Rectal smooth muscle tissue (tissue), 1 donor: ENCODE measurements around the gene MED26.

Source experiments
- H3K27ac ChIP-seq: one replicate; pipeline ENCODE4 v1.7.0; 2013; ENCODE audit warnings: low read depth, low read length, inconsistent platforms
- H3K27me3 ChIP-seq: one replicate; pipeline ENCODE4 v1.7.0; 2013; ENCODE audit warnings: low read length; ENCODE audit not compliant: control insufficient read depth, insufficient read depth
- H3K36me3 ChIP-seq: one replicate; pipeline ENCODE4 v1.7.0; 2013; ENCODE audit warnings: low read length; ENCODE audit not compliant: control insufficient read depth, insufficient read depth
- H3K4me1 ChIP-seq: one replicate; pipeline ENCODE4 v1.7.0; 2013; ENCODE audit warnings: low read length; ENCODE audit not compliant: control insufficient read depth, insufficient read depth
- H3K4me3 ChIP-seq: one replicate; pipeline ENCODE4 v1.7.0; 2013; ENCODE audit warnings: low read length
- H3K9ac ChIP-seq: one replicate; pipeline ENCODE4 v1.7.0; 2013; ENCODE audit warnings: low read length

The MED26 gene

DNA sequence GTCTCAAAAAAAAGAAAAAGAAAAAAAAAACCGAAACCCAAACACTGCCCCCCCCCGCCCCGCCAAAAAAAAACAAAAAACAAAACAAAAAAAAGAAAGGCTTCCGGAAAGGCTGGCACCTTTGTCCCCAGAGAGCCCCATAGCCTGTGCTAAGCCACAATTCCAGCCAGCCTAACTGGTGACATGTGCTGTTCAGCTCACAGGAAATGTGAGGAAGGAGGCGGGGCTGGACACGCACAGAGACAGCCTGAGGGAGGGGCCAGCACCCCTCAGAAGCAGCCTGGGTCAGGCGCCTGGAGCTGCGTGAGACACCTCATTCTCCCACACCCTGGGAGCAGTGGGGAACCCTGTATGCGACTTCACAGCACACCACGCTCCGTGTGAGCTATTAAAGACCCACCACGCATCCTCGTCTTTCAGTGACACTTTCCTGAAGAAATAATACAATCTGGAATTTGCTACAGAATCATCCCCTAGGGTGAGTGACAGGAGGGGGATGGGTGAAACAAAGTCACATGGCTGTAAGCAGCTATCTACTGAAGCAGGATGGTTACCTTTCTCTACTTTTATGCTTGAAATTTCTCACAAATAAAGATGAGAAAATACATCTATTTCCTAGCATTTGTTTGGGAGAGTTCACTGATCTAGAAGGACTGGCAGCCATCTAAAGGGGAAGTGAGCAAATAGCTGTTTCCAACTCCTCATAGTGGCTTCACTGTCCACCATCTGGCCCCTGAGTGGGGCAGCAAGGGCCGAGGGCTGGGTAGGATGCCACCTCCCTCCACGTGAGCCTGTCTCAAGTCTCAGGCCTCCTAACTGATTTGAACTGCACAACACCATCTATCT is 43.5 kb downstream of the MED26 start:
- peak overlapping the region; percentile 52 for H3K9ac ChIP-seq
- peaks cover 31% of the 10 kb centered on the region for H3K4me1 ChIP-seq
- peak overlapping the region; percentile 56 for H3K4me3 ChIP-seq

DNA sequence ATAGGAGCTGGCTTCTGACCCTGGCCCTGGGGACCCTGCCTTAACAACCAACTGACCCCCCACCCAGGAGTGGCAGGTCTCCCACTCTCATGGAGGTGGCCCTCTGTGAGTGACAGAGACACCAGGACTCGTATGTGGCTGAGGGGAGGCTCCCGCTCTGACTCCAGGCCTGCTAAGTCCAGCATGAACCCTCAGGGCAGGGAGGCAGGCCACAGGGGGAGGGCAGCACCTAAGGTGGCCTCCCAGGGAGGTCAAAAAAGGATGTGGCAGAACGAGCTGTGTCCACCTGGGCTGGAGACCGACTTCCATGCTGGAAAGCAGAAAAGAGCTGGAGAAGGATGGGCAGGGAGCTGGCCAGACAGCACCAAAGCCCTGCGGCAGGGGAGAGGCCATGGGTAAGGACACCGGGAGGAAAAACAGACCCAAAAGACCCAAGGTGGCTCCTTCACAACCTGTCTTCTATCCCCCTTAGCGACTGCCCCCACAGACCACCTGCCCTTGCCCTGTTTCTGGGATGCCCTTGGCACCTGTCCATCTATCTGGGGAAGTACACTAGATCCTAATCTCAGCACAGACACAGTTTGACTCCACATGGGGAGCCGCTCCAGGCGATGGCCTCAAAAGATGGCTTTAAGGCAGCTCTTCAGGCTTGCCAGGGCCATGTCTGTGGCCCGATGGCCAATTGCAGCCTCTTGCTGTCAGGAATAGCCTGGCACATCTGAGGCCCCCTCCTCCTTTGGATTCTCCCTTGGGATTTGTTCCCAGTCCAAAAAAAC is 45.3 kb downstream of the MED26 start:
- H3K9ac ChIP-seq = no peak overlapping the region
- H3K4me1 ChIP-seq = peaks cover 17% of the 10 kb centered on the region
- H3K36me3 ChIP-seq = peaks cover 5% of the 10 kb centered on the region

More for the DNA sequence above, 43.5 kb downstream of the MED26 start:
- H3K27ac ChIP-seq = peak overlapping the region; percentile 47
- no peaks in the 10 kb centered on the region for H3K27me3 ChIP-seq
- H3K36me3 ChIP-seq = no peaks in the 10 kb centered on the region

DNA sequence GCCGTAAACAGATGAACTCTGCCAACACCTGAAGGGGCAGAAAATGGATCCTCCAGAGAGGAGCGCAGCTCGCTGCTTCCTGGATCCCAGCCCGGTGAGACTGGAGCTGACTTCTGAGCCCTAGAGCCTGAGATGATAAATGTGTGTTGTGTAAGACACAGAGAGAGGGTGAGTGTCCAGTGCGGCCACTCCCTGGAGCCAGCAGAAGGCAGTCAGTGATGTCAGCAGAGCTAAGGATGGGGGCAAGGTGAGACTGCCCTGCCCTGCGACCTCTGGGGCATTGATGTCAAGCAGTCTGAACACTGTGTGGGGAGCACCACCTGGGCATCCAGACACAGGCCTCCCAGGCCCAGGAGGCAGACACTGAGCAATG is 46.0 kb downstream of the MED26 start:
- Histone ChIP-seq H3K27ac (no peak overlapping the region), H3K36me3 (peaks cover 8% of the 10 kb centered on the region), H3K9ac (no peak overlapping the region), H3K4me3 (no peak overlapping the region), H3K4me1 (peaks cover 10% of the 10 kb centered on the region), H3K27me3 (no peaks in the 10 kb centered on the region)

More for the DNA sequence above, 45.3 kb downstream of the MED26 start:
- H3K4me3 ChIP-seq = no peak overlapping the region
- H3K27me3 ChIP-seq = no peaks in the 10 kb centered on the region
- H3K27ac ChIP-seq = no peak overlapping the region

DNA sequence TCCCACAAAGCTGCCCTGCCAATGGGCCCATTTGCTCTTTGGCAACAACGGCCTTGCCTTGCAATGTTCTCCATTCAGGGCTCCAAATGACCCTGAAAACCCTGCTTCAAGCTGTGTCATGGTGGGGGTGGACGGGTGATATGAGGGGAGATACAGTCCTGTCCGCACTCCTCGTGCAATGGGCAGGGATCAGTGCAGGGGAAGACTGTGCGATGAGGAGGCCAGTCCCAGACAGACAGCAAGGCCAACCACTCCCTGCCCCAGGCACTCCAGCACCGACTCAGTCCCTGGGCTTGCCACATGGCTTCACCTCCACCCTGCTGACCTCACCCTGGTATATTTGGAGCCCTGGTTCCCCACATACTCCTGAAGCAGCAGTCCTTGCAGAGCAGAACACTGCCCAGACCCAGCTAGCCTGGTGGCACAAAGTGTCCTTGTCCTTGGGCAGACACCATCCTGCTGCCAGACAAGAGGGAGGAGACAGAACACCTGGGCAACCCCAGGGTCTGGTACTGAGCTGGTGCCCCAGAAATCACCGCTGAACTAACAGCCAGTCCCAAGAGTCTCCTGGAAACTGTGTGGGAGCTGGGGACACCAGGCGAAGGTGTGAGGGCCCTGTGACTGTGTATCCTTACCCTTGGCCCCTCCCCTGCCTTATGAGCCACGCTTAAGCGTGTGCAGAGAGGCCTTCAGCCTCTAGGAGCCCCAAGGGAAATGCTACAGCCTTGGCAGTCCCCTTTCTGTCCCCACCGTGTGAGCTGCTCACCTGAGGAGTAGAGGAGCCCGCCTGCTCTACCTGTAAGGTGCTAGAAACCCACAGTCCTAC is 46.6 kb downstream of the MED26 start:
- Histone ChIP-seq H3K4me1 (peaks cover 9% of the 10 kb centered on the region), H3K36me3 (peaks cover 11% of the 10 kb centered on the region), H3K9ac (no peak overlapping the region), H3K4me3 (no peak overlapping the region), H3K27me3 (no peaks in the 10 kb centered on the region), H3K27ac (no peak overlapping the region)

DNA sequence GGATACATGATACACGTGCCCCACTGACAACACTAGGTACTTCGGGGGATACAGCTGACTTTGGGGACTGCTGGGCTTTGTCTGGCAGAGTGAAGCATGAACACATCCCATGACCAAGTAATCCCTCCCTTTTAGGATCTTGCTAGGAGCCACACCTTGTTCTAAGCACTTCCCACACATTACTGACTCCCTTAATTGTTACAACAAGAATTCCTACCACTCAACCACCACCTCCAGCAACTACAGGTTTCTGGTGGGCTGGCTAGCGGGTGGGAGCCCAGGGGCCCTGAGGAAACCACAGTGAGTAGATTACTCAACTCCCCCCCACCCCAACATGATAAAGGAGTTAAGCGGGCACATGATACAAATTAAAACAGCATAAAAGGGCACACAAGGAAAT is 48.6 kb downstream of the MED26 start:
- no peaks in the 10 kb centered on the region for H3K27me3 ChIP-seq
- H3K27ac ChIP-seq = no peak overlapping the region
- no peak overlapping the region for H3K4me3 ChIP-seq
- peaks cover 6% of the 10 kb centered on the region for H3K4me1 ChIP-seq
- H3K36me3 ChIP-seq = peaks cover 21% of the 10 kb centered on the region
- no peak overlapping the region for H3K9ac ChIP-seq

DNA sequence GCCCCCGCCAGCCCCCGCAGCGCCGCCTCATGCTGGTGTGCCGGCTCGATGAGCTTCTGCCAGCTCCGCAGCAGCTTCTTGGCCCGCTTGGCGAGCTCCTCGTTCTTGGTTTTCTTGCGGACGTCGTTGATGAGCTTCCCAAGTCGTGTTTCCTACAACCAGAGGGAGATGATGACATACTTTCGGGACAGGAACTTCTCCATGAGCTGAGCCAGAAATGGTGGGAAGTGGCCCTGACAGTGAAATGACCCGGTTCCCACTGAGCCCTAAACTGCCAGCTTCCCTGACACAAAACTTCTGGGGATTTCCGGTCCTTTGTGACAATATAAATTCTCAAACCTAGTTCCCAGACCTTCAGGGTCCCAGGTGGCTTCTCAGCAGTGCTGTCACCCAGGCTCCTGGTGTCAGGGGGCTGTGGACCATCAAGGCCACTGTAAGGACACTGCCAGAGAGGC is 50.4 kb downstream of the MED26 start:
- peaks cover 21% of the 10 kb centered on the region for H3K36me3 ChIP-seq
- H3K9ac ChIP-seq = no peak overlapping the region
- no peak overlapping the region for H3K27ac ChIP-seq
- peaks cover 9% of the 10 kb centered on the region for H3K4me1 ChIP-seq
- H3K4me3 ChIP-seq = no peak overlapping the region
- H3K27me3 ChIP-seq = no peaks in the 10 kb centered on the region

DNA sequence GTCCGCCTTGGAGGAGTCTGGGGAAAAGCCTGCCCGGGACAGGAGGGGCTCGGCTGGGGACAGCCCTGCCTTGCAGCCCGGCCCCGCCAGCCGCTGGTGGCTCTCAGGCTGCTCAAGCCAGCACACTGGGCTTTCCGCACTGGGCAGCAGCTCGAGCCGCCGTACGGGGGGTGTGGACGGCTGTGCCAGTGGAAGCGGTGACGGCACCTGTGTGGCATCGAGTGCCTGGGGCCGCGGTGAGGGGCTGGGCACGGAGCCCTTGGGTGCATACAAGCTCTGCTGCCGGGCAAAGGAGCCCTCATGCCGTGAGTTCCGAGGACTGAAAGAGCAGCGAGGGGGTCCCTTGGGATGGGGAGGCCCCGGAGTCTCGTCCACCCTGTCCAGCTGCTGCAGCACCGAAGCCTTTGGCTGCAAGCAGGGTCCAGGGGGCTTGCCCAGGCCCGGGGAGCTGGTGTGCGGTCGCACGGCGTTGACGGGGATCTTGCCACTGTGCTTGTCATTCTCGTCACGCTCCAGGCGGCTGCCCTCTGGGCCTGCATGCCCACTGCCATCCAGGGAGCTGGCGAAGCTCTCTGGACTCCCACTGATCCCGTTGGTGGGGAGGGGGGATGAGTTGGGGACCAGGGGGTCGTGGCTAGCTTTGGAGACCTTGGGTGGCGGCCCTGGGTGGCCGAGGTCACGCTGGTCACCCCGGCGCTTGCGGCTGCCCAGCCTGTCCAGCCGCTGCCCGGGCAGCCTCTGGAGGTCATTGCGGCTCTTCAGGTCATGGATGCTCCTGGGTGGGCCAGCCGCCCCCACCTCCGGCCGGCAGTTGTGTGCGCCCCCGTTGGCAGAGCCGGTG is 51.1 kb downstream of the MED26 start:
- no peaks in the 10 kb centered on the region for H3K27me3 ChIP-seq
- H3K27ac ChIP-seq = no peak overlapping the region
- no peak overlapping the region for H3K9ac ChIP-seq
- H3K4me1 ChIP-seq = peaks cover 9% of the 10 kb centered on the region
- H3K36me3 ChIP-seq = peaks cover 21% of the 10 kb centered on the region
- no peak overlapping the region for H3K4me3 ChIP-seq

DNA sequence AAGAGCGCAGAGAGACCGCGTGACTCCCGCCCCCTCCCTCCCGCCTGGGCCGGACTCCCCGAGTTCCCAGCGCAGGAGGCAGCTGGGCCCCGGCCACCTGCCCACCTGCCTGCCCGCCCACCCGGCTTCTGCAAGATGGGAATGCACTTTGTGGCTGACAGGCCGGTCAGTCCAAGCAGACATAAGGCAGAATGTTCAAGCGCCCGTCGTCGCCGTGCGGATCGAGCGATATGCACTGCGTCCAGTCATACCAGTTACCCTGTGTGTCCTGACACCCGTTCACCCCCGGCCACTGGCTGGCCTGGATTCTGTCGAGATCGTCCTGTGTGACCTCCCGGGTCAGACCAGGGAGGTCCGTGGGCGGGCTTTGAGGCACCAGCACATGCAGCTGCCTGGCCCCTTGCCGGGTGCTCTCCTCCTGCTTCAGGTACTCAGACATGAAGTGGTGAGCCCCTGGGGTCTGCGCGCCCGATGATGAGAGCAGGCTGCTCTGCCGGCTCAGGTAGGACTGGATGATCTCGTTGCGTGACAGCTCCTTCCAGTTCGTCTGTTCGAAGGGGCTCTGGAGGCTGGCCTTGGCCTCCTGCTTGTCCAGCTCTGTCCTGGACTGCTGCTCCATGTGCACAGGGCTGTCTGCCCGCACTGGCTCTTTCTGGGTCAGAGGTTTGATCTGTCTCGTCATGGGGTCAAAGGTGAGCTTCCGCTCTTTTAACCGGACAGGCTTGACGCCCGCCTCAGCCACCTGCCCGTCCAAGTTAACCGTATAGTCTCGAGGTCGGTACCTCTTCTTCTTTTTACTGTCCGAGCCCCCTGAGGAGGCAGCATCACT is 51.9 kb downstream of the MED26 start:
- Histone ChIP-seq H3K36me3 (peaks cover 21% of the 10 kb centered on the region), H3K4me1 (peaks cover 14% of the 10 kb centered on the region), H3K27me3 (no peaks in the 10 kb centered on the region), H3K27ac (no peak overlapping the region), H3K9ac (no peak overlapping the region), H3K4me3 (no peak overlapping the region)

DNA sequence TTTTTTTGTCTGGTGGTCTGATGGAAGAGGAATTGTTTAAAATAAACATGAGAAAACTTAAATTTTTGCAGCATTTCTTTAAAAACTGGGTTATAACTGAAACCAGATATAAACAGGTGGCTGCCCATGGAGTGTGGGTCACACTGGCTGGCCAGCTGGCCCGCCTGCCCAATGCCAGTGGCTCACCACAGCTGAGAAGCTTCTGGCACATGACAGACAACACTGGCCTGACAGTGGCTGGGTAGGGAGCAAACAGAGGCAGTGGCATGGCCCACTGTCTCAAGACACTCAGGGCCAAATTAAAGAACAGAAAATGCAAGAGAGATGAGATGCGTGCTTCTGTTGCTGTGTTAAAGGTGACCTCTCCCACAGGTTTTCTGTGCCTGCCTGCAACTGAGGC is 52.7 kb downstream of the MED26 start:
- no peak overlapping the region for H3K9ac ChIP-seq
- H3K27me3 ChIP-seq = no peaks in the 10 kb centered on the region
- H3K4me3 ChIP-seq = no peak overlapping the region
- peaks cover 21% of the 10 kb centered on the region for H3K36me3 ChIP-seq
- no peak overlapping the region for H3K27ac ChIP-seq
- H3K4me1 ChIP-seq = peaks cover 15% of the 10 kb centered on the region

DNA sequence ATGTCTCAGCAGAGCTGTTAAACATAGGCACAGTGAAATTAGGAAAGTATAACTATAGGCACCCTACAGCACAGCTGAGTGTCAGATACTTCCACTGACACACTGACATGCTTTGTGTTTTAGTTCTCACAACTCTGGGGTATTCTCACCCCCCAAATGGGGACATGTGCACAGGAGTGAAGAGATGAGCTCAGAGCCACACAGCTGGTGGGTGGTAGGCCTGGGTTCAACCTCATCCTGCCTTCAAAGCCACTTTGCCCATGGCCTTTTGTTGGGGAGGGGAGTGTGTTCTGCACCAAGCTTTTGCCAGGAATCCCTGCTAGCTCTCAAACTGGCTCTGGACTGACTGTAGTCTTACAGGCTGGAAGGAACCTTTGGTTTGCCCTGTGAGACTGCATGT is 54.1 kb downstream of the MED26 start:
- Histone ChIP-seq H3K27me3 (no peaks in the 10 kb centered on the region), H3K36me3 (peaks cover 19% of the 10 kb centered on the region), H3K9ac (no peak overlapping the region), H3K27ac (no peak overlapping the region), H3K4me3 (peak overlapping the region; percentile 90), H3K4me1 (peaks cover 15% of the 10 kb centered on the region)

DNA sequence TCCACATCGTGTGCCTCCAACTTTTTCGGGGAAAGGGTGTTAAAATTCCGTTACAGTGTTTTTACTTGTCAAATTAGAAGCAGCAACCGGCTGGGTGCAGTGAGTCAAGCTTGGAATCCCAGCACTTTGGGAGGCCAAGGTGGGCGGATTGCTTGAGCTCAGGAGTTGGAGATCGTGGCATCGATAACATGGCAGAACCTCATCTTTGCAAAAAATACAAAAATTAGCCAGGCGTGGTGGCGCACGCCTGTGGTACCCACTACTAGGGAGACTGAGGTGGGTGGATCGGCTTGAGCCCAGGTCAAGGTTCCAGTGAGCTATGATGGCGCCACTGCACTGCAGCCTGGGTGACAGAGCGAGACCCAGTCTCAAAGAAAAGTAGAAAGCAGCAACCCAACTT is 54.7 kb downstream of the MED26 start:
- Histone ChIP-seq H3K4me3 (peak overlapping the region; percentile 90), H3K36me3 (peaks cover 19% of the 10 kb centered on the region), H3K4me1 (peaks cover 15% of the 10 kb centered on the region), H3K9ac (peak overlapping the region; percentile 33), H3K27me3 (no peaks in the 10 kb centered on the region), H3K27ac (peak overlapping the region; percentile 81)
